RWPE2 (cell line): Measurements from ENCODE around the gene HAS3.

Experiments used
- ATAC-seq: fragments of 200-7000 bp; cut with Tn5 transposase; 3 replicates; pipeline ENCODE4 v1.9.1; 2021; ENCODE audit warnings: low read depth
- DNase-seq: peaks from one replicate; pipeline ENCODE4 v3.0.0-alpha.2; 2020; ENCODE audit warnings: low spot score
- H3K27ac ChIP-seq: fragments of 450-650 bp; 2 replicates; pipeline ENCODE4 v1.5.1; 2017; ENCODE audit warnings: mild to moderate bottlenecking; ENCODE audit not compliant: poor library complexity, severe bottlenecking
- H3K27me3 ChIP-seq: fragments of 250-450 bp; sonication (Bioruptor Pico); 2 replicates; pipeline ENCODE4 v1.5.1; 2021; ENCODE audit warnings: mild to moderate bottlenecking, moderate library complexity; ENCODE audit not compliant: insufficient read depth, poor library complexity, severe bottlenecking
- H3K36me3 ChIP-seq: fragments of 250-450 bp; sonication (Bioruptor Pico); 2 replicates; pipeline ENCODE4 v1.5.1; 2020; ENCODE audit warnings: low read depth, mild to moderate bottlenecking, moderate library complexity
- H3K4me1 ChIP-seq: fragments of 250-450 bp; sonication (Bioruptor Pico); 2 replicates; pipeline ENCODE4 v1.5.1; 2021; ENCODE audit warnings: mild to moderate bottlenecking, moderate library complexity; ENCODE audit not compliant: insufficient read depth, poor library complexity, severe bottlenecking
- H3K4me3 ChIP-seq: fragments of 250-450 bp; sonication (Bioruptor Pico); 2 replicates; pipeline ENCODE4 v1.5.1; 2021; ENCODE audit warnings: mild to moderate bottlenecking, moderate library complexity; ENCODE audit not compliant: severe bottlenecking
- H3K9me3 ChIP-seq: fragments of 250-450 bp; sonication (Bioruptor Pico); 2 replicates; pipeline ENCODE4 v1.5.1; 2021; ENCODE audit warnings: mild to moderate bottlenecking, moderate library complexity; ENCODE audit not compliant: severe bottlenecking
- CTCF ChIP-seq: fragments of 450-650 bp; IDR thresholded peaks from one replicate; pipeline ENCODE4 v1.5.1; 2017; ENCODE audit warnings: mild to moderate bottlenecking, moderate library complexity; ENCODE audit not compliant: poor library complexity, severe bottlenecking

Gene HAS3

GRCh38 chr16:69064124-69064763 is 41.2 kb upstream of the HAS3 start:
- Histone ChIP-seq H3K27me3 (no peaks in the 10 kb centered on the region), H3K4me1 (peaks cover 23% of the 10 kb centered on the region), H3K36me3 (no peaks in the 10 kb centered on the region), H3K9me3 (no peaks in the 10 kb centered on the region), H3K27ac (peak overlapping the region; percentile 68), H3K4me3 (no peak overlapping the region)
- peak; percentile 94 for ATAC-seq
- no peak for DNase-seq
- no peak for TF ChIP-seq CTCF

- Histone ChIP-seq H3K4me1 (peaks cover 23% of the 10 kb centered on the region), H3K4me3 (no peak overlapping the region), H3K9me3 (no peaks in the 10 kb centered on the region), H3K27me3 (no peaks in the 10 kb centered on the region), H3K27ac (peak overlapping the region; percentile 68), H3K36me3 (no peaks in the 10 kb centered on the region)
- DNase-seq (no peak), ATAC-seq (0 out of 3 replicates have a peak, but pooled peaks have one; percentile 4)
- no peak for TF ChIP-seq CTCF
These were observed 40.6 kb upstream of the HAS3 start for GRCh38 chr16:69064764-69065313.

- DNase-seq, result no peak
- Histone ChIP-seq H3K4me3 (no peak overlapping the region), H3K9me3 (no peaks in the 10 kb centered on the region), H3K36me3 (no peaks in the 10 kb centered on the region), H3K4me1 (peaks cover 31% of the 10 kb centered on the region), H3K27ac (no peak overlapping the region), H3K27me3 (no peaks in the 10 kb centered on the region)
- ATAC-seq, result no peak
- no peak for TF ChIP-seq CTCF
These were observed 35.9 kb upstream of the HAS3 start for GRCh38 chr16:69069504-69069903.

- Histone ChIP-seq H3K4me1 (peaks cover 30% of the 10 kb centered on the region), H3K27me3 (no peaks in the 10 kb centered on the region), H3K36me3 (no peaks in the 10 kb centered on the region), H3K27ac (no peak overlapping the region), H3K4me3 (no peak overlapping the region), H3K9me3 (no peaks in the 10 kb centered on the region)
- TF ChIP-seq CTCF, result no peak
- DNase-seq (no peak), ATAC-seq (no peak)
These were observed 34.4 kb upstream of the HAS3 start for GRCh38 chr16:69071036-69071435.

- ATAC-seq (no peak), DNase-seq (no peak)
- Histone ChIP-seq H3K4me3 (no peak overlapping the region), H3K9me3 (no peaks in the 10 kb centered on the region), H3K27me3 (no peaks in the 10 kb centered on the region), H3K27ac (peak overlapping the region; percentile 92), H3K4me1 (peaks cover 41% of the 10 kb centered on the region), H3K36me3 (no peaks in the 10 kb centered on the region)
- TF ChIP-seq CTCF, result no peak
These were observed 32.8 kb upstream of the HAS3 start for GRCh38 chr16:69072640-69072974.
